HG03469 (cell line): ENCODE measurements around the gene NADK.

Experiments used
- ATAC-seq: cut with Tn5 transposase; IDR thresholded peaks from one replicate; pipeline ENCODE4 v1.9.1; 2021; ENCODE audit warnings: mild to moderate bottlenecking, moderate library complexity, moderate number of reproducible peaks; ENCODE audit not compliant: unreplicated experiment

Gene NADK

GRCh38 chr1:1764876-1765470 lies 13.3 kb downstream of the NADK start:
- no peak for ATAC-seq

- ATAC-seq: no peak
Observed at GRCh38 chr1:1763657-1764621, 14.3 kb downstream of the NADK start.

- ATAC-seq: no peak
Observed at GRCh38 chr1:1761504-1762376, 16.5 kb downstream of the NADK start.

- no peak for ATAC-seq
Observed at GRCh38 chr1:1760715-1761114, 17.6 kb downstream of the NADK start.

GRCh38 chr1:1760345-1760650 lies 18.0 kb downstream of the NADK start:
- no peak for ATAC-seq

GRCh38 chr1:1759456-1760344 lies 18.6 kb downstream of the NADK start:
- no peak for ATAC-seq

- ATAC-seq: no peak
Observed at GRCh38 chr1:1758692-1759455, 19.4 kb downstream of the NADK start.

GRCh38 chr1:1758059-1758621 lies 20.1 kb downstream of the NADK start:
- no peak for ATAC-seq

- no peak for ATAC-seq
Observed at GRCh38 chr1:1757422-1758058, 20.7 kb downstream of the NADK start.

GRCh38 chr1:1756661-1757421 lies 21.4 kb downstream of the NADK start:
- no peak for ATAC-seq

- no peak for ATAC-seq
Observed at GRCh38 chr1:1755852-1756251, 22.4 kb downstream of the NADK start.

- ATAC-seq: no peak
Observed at GRCh38 chr1:1755426-1755825, 22.8 kb downstream of the NADK start.

GRCh38 chr1:1754051-1754815 lies 24.0 kb downstream of the NADK start:
- ATAC-seq: no peak

GRCh38 chr1:1753607-1754005 lies 24.7 kb downstream of the NADK start:
- ATAC-seq: no peak

GRCh38 chr1:1752636-1753606 lies 25.3 kb downstream of the NADK start:
- ATAC-seq: no peak

- no peak for ATAC-seq
Observed at GRCh38 chr1:1752190-1752589, 26.1 kb downstream of the NADK start.
